Stomach (tissue), 9 donors: ENCODE results near the gene ADD3. TPM values are rescaled to one million over a fixed set of nuclear protein-coding genes. Genes with fewer than 3 reads are reported as not detected.

ENCODE experiments used
- DNase-seq, 2 donors: peaks; one replicate each; pipeline versions ENCODE4 v3.0.0 to v3.0.0-alpha.2; 2013 to 2019
- H3K27ac ChIP-seq, 5 donors: fragments of 200-600 bp in 4 of 5; sonication (generic) in 4 of 5; one replicate each; pipeline ENCODE4 v1.5.1; 2013 to 2019; ENCODE audit warnings: mild to moderate bottlenecking in 1 of 5, moderate library complexity in 1 of 5
- H3K27me3 ChIP-seq, 3 donors: fragments of 200-600 bp; sonication (generic); one replicate each; pipeline ENCODE4 v1.5.1; 2017 to 2019; ENCODE audit warnings: mixed run types in 1 of 3
- H3K36me3 ChIP-seq, 4 donors: fragments of 200-600 bp; sonication (generic); 1 replicate in 3 of 4; 2 replicates in 1 of 4; pipeline ENCODE4 v1.5.1; 2016 to 2019
- H3K4me1 ChIP-seq, 4 donors: fragments of 200-600 bp; sonication (generic); one replicate each; pipeline ENCODE4 v1.5.1; 2016 to 2019
- H3K4me3 ChIP-seq, 4 donors: fragments of 200-600 bp; sonication (generic) in 3 of 4; one replicate each; pipeline ENCODE4 v1.5.1; 2016 to 2019; ENCODE audit warnings: mild to moderate bottlenecking in 1 of 4
- H3K9me3 ChIP-seq, 4 donors: fragments of 200-600 bp; sonication (generic); one replicate each; pipeline ENCODE4 v1.5.1; 2016 to 2019
- CTCF ChIP-seq, 7 experiments: fragments of 450-650 bp in 4 of 7; fragments of 200-600 bp in 3 of 7; sonication (generic) in 3 of 7; IDR thresholded peaks; one replicate each; pipeline ENCODE4 v1.5.1; 2016 to 2019; ENCODE audit warnings: antibody characterized with exemption in 7 of 7, control low read depth in 2 of 7, mild to moderate bottlenecking in 1 of 7
- EP300 ChIP-seq: sonication (generic); formaldehyde crosslinking; IDR thresholded peaks from one replicate; pipeline ENCODE4 v1.6.1; 2017; ENCODE audit warnings: antibody characterized with exemption
- POLR2A ChIP-seq, 4 donors: fragments of 450-650 bp; IDR thresholded peaks; one replicate each; pipeline ENCODE4 v1.6.1; 2016; ENCODE audit warnings: antibody characterized with exemption in 4 of 4, control low read depth in 2 of 4, mild to moderate bottlenecking in 1 of 4, moderate library complexity in 1 of 4
- POLR2AphosphoS5 ChIP-seq, 3 donors: sonication (generic); formaldehyde crosslinking; IDR thresholded peaks; one replicate each; pipeline ENCODE4 v1.6.1; 2016; ENCODE audit warnings: antibody characterized with exemption in 3 of 3
- WGBS, 5 donors: extraction: QIAGEN DNeasy Blood & Tissue Kit in 3 of 5; methylation state at CpG; one replicate each; pipeline versions ENCODE4 v1.1.5 to v1.1.7; 2013 to 2018; 5-methylcytosine and 5-hydroxymethylcytosine counted together
- intact Hi-C: fragments of 100-400 bp; cut with DNase I; formaldehyde crosslinking; loops from one replicate; pipeline ENCODE4 v1.15.1; 2023; ENCODE audit warnings: low total_unique reads
- polyA plus RNA-seq, 3 donors: library from polyadenylated mRNA; stranded (reverse); fragments of 200-250 nt; gene quantifications; one replicate each; pipeline ENCODE4 v1.2.3, GENCODE V29; 2013
- total RNA-seq, 5 donors: library from RNA; depleted of rRNA; stranded (reverse); fragments of >200 nt; gene quantifications; one replicate each; pipeline versions ENCODE4 v1.1.0 to v1.2.3, GENCODE V29; 2014 to 2016
- donor health status: healthy with polysubstance abuse.
- donor health status: Bipolar disorder and iron deficiency.
- donor health status: healthy.

Gene ADD3
- total and polyA plus RNA-seq, 8 donors = 22.9 to 600 (median 80.3) TPM

GRCh38 chr10:110011681-110012080 is 3.9 kb downstream of the ADD3 start:
- intact Hi-C loops = loop anchor here (10.0 kb wide), 1 partner anchor 127 kb away; no protein-coding TSS in a partner anchor
- no peaks in the 10 kb centered on the region for H3K27me3 ChIP-seq
- DNase-seq = peak in 1 of 2 donors; percentile 63
- no peak overlapping the region for H3K4me3 ChIP-seq
- peaks cover 29 to 81% (median 73%) of the 10 kb centered on the region in 4 donors for H3K4me1 ChIP-seq
- H3K36me3 ChIP-seq = no peaks in the 10 kb centered on the region
- peak overlapping the region in 1 of 5 donors; percentile 15 for H3K27ac ChIP-seq
- no peak for TF ChIP-seq CTCF (IDR thresholded peaks at IDR 0.05)
- no peak for TF ChIP-seq POLR2A (IDR thresholded peaks at IDR 0.05)
- no peak for TF ChIP-seq EP300
- no peak for TF ChIP-seq POLR2AphosphoS5 (IDR thresholded peaks at IDR 0.05)
- 29 to 59% (median 34%) methylated on average over 3 of the region's 3 CpGs for WGBS, 5 donors
- H3K9me3 ChIP-seq = no peaks in the 10 kb centered on the region

- H3K27me3 ChIP-seq = no peaks in the 10 kb centered on the region
- 48 to 62% (median 51%) methylated on average over 4 of the region's 4 CpGs for WGBS, 5 donors
- TF ChIP-seq CTCF (IDR thresholded peaks at IDR 0.05) (no peak), POLR2A (IDR thresholded peaks at IDR 0.05) (no peak), EP300 (no peak)
- peaks cover 18 to 90% (median 73%) of the 10 kb centered on the region in 4 donors for H3K4me1 ChIP-seq
- H3K36me3 ChIP-seq = no peaks in the 10 kb centered on the region
- peak in 1 of 2 donors; percentile 59 for DNase-seq
- H3K4me3 ChIP-seq = no peak overlapping the region
- intact Hi-C loops = loop anchor here (10.0 kb wide), 1 partner anchor 129 kb away; no protein-coding TSS in a partner anchor
- peak overlapping the region in 2 of 5 donors; percentile 42 to 44 for H3K27ac ChIP-seq
- no peaks in the 10 kb centered on the region for H3K9me3 ChIP-seq
These were observed 6.0 kb downstream of the ADD3 start for GRCh38 chr10:110013630-110014293.

GRCh38 chr10:110016039-110016438 is 8.3 kb downstream of the ADD3 start:
- intact Hi-C loops = loop anchor here (10.0 kb wide), 1 partner anchor 131 kb away; no protein-coding TSS in a partner anchor
- DNase-seq = peak in 1 of 2 donors; percentile 62
- no peak overlapping the region for H3K4me3 ChIP-seq
- H3K27ac ChIP-seq = peak overlapping the region in 3 of 5 donors; percentile 11 to 15 (median 12)
- no peaks in the 10 kb centered on the region for H3K27me3 ChIP-seq
- peaks cover under 1 to 67% (median 53%) of the 10 kb centered on the region in 4 donors for H3K4me1 ChIP-seq
- H3K9me3 ChIP-seq = no peaks in the 10 kb centered on the region
- H3K36me3 ChIP-seq = no peaks in the 10 kb centered on the region
- TF ChIP-seq POLR2AphosphoS5 (IDR thresholded peaks at IDR 0.05) = no peak
- no peak for TF ChIP-seq EP300
- TF ChIP-seq CTCF (IDR thresholded peaks at IDR 0.05) = peak in 3 of 7 experiments; percentile 30 to 41 (median 32)

- intact Hi-C loops = loop anchor here (10.0 kb wide), 1 partner anchor 132 kb away; no protein-coding TSS in a partner anchor
- WGBS, 5 donors = 42 to 51% (median 46%) methylated on average over 4 of the region's 4 CpGs
- peak overlapping the region in 1 of 5 donors; percentile 15 for H3K27ac ChIP-seq
These were observed 9.3 kb downstream of the ADD3 start for GRCh38 chr10:110017052-110017451.

More at GRCh38 chr10:110017052-110017451, 9.3 kb downstream of the ADD3 start:
- Histone ChIP-seq H3K27me3 (no peaks in the 10 kb centered on the region), H3K36me3 (no peaks in the 10 kb centered on the region), H3K9me3 (no peaks in the 10 kb centered on the region), H3K4me1 (peaks cover 0 to 57% (median 43%) of the 10 kb centered on the region in 4 donors), H3K4me3 (no peak overlapping the region)
- no peak for DNase-seq
- no peak for TF ChIP-seq POLR2AphosphoS5 (IDR thresholded peaks at IDR 0.05)
- no peak for TF ChIP-seq CTCF (IDR thresholded peaks at IDR 0.05)
- no peak for TF ChIP-seq POLR2A (IDR thresholded peaks at IDR 0.05)
- TF ChIP-seq EP300 = no peak
